ENCODE measurements around the gene PCBD2. TPM values are rescaled to one million over a fixed set of nuclear protein-coding genes. Genes with fewer than 3 reads are reported as not detected.
"Not testable (repeated sequence)": the region's sequence is repeated elsewhere in the genome, so short reads cannot be mapped to it uniquely, and the experiment has no call there.

Gene PCBD2
- total RNA-seq, result 11.0 and 14.1 TPM in 2 replicates

DNA sequence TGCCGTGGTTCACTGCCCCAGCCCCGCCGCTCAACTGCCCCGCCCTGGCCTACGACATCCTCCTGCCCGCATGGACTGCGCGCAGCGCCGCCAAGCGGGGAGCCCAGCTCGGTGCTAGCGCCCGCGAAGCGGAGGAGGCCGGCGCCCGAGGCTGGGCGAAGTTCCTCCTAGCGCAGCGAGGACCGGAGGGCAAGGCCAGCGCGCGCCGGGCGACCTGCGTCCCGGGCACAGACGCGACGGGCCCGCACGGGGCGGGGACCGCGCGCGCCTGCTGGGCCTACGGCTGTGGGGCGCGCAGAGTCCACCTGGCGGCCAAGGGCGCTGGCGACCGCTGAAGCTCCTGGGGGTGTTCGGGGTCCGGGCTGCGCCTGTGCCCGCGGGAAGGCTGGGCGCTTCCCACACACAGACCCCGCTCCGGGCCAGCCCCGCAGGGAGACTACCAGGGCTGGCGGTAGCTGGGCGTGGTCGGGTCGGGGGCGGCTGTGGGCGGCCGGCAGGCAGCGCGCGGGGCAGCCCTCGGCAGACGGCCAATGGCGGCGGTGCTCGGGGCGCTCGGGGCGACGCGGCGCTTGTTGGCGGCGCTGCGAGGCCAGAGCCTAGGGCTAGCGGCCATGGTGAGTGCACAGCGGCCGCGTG lies at the start of gene PCBD2:
PCBD2 (plus strand) TSS at position 522 of the 636 bp plus-strand sequence; CDS start at position 531, 9 bp downstream.
- Mint-ChIP-seq H3K9me3 (no peaks in the 10 kb centered on the region), H3K27me3 (no peaks in the 10 kb centered on the region), H3K4me1 (peaks cover 14% of the 10 kb centered on the region), H3K27ac (peak within 1 kb of the TSS; percentile 99), H3K4me3 (peak within 1 kb of the TSS; percentile 97), H3K36me3 (ENCODE audit: low read depth) (peaks cover 16% of the 10 kb centered on the region)
- DNase-seq, result peak; percentile 98
- intact Hi-C loops (cut with micrococcal nuclease), result loop anchor here (1.0 to 10.0 kb wide), 6 partner anchors 16 to 300 kb away; partner anchors contain the start of genes C5orf24, CAMLG and DDX46

DNA sequence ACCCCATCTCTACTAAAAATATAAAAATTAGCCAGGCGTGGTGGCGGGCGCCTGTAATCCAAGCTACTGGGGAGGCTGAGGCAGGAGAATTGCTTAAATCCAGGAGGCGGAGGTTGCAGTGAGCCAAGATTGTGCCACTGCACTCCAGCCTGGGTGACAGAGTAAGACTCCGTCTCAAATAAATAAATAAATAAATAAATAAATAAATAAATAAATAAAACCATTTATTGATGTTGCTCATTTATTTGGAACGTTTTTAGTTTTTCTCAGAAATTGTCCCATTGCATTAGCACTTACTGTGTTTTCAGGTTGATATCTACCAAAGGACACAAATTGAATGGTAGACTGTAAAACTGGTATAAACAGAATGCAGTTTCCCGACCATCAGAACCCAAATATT lies 48.5 kb upstream of the PCBD2 start:
- DNase-seq; H3K27me3 Mint-ChIP-seq; H3K9me3 Mint-ChIP-seq; H3K27ac Mint-ChIP-seq; H3K4me3 Mint-ChIP-seq; intact Hi-C loops (cut with micrococcal nuclease): not testable (repeated sequence)
- Mint-ChIP-seq H3K36me3 (ENCODE audit: low read depth) (peaks cover 36% of the 10 kb centered on the region), H3K4me1 (peaks cover 17% of the 10 kb centered on the region)

DNA sequence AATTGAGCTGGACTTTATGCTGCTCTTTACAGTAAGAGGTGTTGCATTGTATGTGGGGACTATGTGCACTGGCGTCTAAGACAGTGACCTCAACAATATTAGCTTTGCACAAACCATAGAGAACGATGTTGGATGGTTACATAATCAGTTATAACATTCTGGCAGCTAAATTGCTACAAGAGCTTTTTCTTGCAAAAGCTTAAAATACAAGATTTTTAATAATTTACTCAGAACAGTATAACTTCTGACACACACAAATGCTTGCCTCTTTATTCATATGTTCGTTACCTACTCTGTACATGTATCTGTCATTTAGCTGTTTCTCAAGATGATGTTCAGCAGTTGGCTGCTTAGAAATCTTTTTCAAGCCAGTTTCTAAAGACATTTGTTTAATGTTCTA lies 47.5 kb upstream of the PCBD2 start:
- H3K36me3 Mint-ChIP-seq (ENCODE audit: low read depth), result peaks cover 31% of the 10 kb centered on the region
- intact Hi-C loops (cut with micrococcal nuclease), result no loop called here
- H3K9me3 Mint-ChIP-seq, result no peaks in the 10 kb centered on the region
- peaks cover 13% of the 10 kb centered on the region for H3K4me1 Mint-ChIP-seq
- H3K27ac Mint-ChIP-seq, result no peak overlapping the region
- no peaks in the 10 kb centered on the region for H3K27me3 Mint-ChIP-seq
- no peak overlapping the region for H3K4me3 Mint-ChIP-seq
- no peak for DNase-seq

DNA sequence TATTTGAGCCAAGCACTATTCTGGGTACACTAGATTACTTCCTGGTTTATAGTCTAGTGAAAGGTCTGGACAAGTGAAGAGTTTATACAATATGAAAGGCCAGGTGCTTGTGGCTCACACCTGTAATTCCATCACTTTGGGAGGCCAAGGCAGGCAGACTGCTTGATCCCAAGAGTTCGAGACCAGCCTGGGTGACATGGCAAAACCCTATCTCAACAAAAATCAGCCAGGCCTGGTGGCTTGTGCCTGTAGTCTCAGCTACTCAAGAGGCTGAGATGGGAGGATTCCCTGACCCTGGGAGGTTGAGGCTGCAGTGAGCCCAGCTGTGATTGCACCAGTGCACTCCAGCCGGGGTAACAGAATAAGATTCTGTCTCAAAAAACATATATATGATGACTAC lies 40.2 kb upstream of the PCBD2 start:
- Mint-ChIP-seq H3K9me3 (no peaks in the 10 kb centered on the region), H3K4me3 (no peak overlapping the region), H3K27me3 (no peaks in the 10 kb centered on the region), H3K4me1 (no peaks in the 10 kb centered on the region), H3K36me3 (ENCODE audit: low read depth) (peaks cover 9% of the 10 kb centered on the region), H3K27ac (no peak overlapping the region)
- DNase-seq, result no peak
- intact Hi-C loops (cut with micrococcal nuclease), result no loop called here

DNA sequence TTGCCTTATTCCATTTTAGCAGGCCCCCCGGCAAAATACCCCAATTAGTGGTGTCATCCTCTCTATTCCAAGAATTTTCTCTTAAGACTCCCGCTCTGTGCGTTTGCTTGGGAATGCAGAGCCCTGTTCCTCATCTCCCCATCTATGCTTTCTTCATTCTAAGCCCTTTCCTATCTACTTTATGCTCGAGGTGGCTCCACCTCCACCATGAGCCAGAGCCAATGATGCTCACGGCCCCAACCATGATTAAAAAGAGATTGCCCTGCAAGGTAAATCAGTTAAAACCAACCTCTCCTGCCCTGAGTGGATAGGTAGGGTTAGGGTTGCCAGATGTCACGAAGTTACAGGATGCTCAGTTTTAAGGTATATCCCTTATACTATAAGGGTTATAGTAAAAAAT lies 31.4 kb upstream of the PCBD2 start:
- H3K36me3 Mint-ChIP-seq (ENCODE audit: low read depth), result peaks cover 19% of the 10 kb centered on the region
- peak overlapping the region; percentile 99 for H3K4me3 Mint-ChIP-seq
- peaks cover 27% of the 10 kb centered on the region for H3K4me1 Mint-ChIP-seq
- H3K27ac Mint-ChIP-seq, result peak overlapping the region; percentile 98
- DNase-seq, result peak; percentile 72
- no peaks in the 10 kb centered on the region for H3K9me3 Mint-ChIP-seq
- intact Hi-C loops (cut with micrococcal nuclease), result loop anchor here (10.0 kb wide), 1 partner anchor 499 kb away; the partner anchor contains the start of gene UBE2B
- no peaks in the 10 kb centered on the region for H3K27me3 Mint-ChIP-seq

DNA sequence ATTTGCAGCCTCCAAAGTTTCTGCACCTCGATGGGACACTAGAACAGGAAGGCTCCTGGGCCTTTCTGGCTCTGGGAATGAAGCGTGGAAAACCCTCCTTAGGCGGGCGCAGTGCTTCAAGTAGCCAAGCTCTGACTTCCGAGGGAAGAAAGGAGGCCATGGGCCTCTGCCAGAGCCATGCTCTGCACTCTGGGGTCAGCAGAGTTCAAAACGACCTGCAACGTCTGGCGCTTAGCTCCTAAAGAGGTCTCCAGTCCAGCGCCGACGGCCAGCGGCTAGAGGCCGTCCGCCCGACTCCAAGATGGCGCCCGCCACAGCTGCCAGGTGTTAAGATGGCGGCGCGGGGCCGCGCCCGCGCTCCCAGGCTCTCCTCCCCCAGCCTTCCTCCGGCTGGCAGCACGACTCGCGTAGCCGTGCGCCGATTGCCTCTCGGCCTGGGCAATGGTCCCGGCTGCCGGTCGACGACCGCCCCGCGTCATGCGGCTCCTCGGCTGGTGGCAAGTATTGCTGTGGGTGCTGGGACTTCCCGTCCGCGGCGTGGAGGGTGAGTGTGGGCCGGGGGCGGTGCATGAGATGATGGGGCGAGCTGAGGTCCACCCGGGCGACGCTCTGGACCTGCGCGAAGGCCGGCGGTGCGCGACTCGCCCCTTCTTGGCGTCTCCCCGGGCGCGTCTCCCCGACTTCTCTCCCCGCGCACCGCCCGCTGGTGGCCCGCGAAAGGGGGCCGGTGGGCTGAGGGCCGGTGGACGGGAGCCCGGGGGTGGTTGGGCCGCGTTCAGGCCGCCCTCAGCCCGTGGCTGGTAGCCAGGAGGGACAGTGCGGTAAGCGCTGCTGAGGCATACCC lies 30.7 kb upstream of the PCBD2 start, which contains the start of gene TXNDC15:
TXNDC15 (plus strand) TSS at position 385 of the 844 bp plus-strand sequence; CDS start at position 442, 57 bp downstream.
- Mint-ChIP-seq H3K4me3 (peak within 1 kb of the TSS; percentile 99), H3K9me3 (no peaks in the 10 kb centered on the region), H3K36me3 (ENCODE audit: low read depth) (peaks cover 23% of the 10 kb centered on the region), H3K4me1 (peaks cover 30% of the 10 kb centered on the region), H3K27me3 (no peaks in the 10 kb centered on the region), H3K27ac (peak within 1 kb of the TSS; percentile 98)
- DNase-seq, result peak; percentile 95
- intact Hi-C loops (cut with micrococcal nuclease), result loop anchor here (1.0 to 10.0 kb wide), 4 partner anchors 29 to 499 kb away; partner anchors contain the start of genes C5orf24, CAMLG, DDX46 and UBE2B

DNA sequence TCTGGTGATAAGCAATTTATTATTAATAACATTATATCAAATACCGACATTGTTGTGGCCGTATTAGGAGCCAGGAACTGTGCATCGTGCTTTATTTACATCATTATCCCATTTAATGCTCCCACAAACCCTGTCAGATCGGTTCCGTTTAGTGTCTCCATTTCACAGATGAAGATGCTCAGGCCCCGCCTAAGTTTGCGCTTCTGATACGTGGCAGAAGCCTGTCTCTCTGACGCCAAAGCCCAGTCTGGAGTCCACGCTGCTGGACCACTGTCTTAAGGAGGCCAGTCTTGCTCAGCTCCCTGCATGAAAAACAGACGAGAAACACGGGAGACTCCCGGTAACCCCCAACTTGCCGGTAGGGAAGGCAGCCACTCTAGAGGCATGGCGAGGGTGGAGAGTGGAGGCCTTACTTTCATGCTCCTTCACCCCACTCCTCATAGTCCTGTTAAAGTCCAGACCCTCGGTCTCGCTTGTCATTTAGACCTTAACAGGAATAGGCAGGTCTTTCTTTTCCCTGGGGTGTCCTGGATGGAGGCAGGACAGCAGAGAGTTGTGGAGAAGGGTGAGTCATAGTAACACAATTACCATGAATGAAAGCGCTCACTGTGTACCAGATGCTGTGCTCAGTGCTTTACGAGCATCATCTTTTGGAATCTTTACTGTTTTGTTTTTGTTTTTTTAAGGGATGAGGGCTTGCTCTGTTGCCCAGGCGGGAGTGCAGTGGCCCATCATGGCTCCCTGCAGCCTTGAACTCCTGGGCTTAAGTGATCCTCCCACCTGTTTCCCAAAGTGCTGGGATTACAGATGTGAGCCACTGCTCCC lies 29.9 kb upstream of the PCBD2 start:
- H3K27ac Mint-ChIP-seq, result peak overlapping the region; percentile 98
- no peaks in the 10 kb centered on the region for H3K27me3 Mint-ChIP-seq
- intact Hi-C loops (cut with micrococcal nuclease), result loop anchor here (1.0 to 10.0 kb wide), 5 partner anchors 29 to 500 kb away; partner anchors contain the start of genes C5orf24, CAMLG, DDX46 and UBE2B
- peak; percentile 86 for DNase-seq
- H3K4me3 Mint-ChIP-seq, result peak overlapping the region; percentile 99
- peaks cover 25% of the 10 kb centered on the region for H3K36me3 Mint-ChIP-seq (ENCODE audit: low read depth)
- H3K4me1 Mint-ChIP-seq, result peaks cover 34% of the 10 kb centered on the region
- no peaks in the 10 kb centered on the region for H3K9me3 Mint-ChIP-seq

DNA sequence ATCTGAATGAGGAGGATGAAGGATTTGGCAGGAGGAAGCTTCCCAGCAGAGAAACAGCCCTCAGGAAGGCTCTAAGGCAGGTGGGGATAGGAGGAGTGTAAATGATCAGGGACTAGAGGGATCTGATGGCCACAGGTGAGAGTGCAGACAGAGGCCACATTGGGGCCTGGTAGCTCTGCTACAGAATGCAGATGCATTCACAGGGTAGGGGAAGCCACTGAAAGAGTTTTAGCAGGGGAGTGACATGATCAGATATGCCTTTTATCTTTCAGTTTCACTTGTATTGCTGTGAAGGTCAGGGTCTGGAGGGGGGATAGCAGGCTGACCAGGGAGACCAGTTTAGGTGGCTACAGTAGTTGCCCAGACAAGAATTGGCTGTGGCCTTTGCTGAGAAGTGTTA lies 27.8 kb upstream of the PCBD2 start:
- Mint-ChIP-seq H3K36me3 (ENCODE audit: low read depth) (peaks cover 27% of the 10 kb centered on the region), H3K27me3 (no peaks in the 10 kb centered on the region), H3K4me3 (peak overlapping the region; percentile 52), H3K4me1 (peaks cover 36% of the 10 kb centered on the region), H3K9me3 (no peaks in the 10 kb centered on the region), H3K27ac (peak overlapping the region; percentile 62)
- intact Hi-C loops (cut with micrococcal nuclease), result loop anchor here (10.0 kb wide), 1 partner anchor 502 kb away; the partner anchor contains the start of gene UBE2B
- peak; percentile 70 for DNase-seq

DNA sequence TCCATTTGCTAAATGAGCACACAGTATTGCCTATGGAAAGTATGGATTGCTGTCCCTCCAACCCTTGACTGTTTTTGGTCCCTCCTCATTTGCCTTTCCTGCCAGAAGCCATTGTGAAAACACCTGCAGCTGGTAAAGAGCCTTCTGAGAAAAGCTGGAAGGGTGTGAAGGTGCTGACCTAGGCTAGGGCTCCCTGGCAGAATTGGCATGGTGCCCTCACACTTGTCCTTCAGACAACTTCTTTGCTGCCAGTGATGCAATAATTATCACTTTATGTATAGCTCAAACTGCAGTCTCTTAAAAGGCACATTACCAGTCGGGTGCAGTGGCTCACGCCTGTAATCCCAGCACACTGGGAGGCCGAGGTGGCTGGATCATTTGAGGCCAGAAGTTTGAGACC lies 26.5 kb upstream of the PCBD2 start:
- DNase-seq, result no peak
- Mint-ChIP-seq H3K27ac (no peak overlapping the region), H3K27me3 (no peaks in the 10 kb centered on the region), H3K36me3 (ENCODE audit: low read depth) (peaks cover 27% of the 10 kb centered on the region), H3K4me3 (no peak overlapping the region), H3K9me3 (no peaks in the 10 kb centered on the region), H3K4me1 (peaks cover 36% of the 10 kb centered on the region)
- intact Hi-C loops (cut with micrococcal nuclease), result loop anchor here (10.0 kb wide), 1 partner anchor 504 kb away; the partner anchor contains the start of gene UBE2B

DNA sequence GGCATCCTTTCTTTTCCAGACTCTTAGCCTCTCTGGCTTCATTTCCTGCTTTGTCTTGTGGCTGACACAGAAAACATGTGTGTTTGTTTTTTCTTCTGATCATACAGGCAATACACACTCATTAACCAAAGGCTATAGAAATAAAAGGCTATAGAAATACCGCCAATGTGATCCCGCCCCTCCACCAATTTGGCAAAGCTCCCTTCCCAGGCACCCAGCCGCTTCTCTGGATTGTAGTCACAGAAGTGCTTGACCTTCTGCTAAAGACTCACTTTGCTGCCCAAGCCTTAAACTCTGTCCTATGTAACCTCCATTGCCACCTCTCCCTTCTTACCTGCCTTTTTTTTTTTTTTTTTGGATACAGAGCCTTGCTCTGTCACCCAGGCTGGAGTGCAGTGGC lies 25.5 kb upstream of the PCBD2 start:
- Mint-ChIP-seq H3K27ac (no peak overlapping the region), H3K27me3 (no peaks in the 10 kb centered on the region), H3K9me3 (no peaks in the 10 kb centered on the region), H3K4me1 (peaks cover 33% of the 10 kb centered on the region), H3K4me3 (no peak overlapping the region), H3K36me3 (ENCODE audit: low read depth) (peaks cover 27% of the 10 kb centered on the region)
- DNase-seq, result no peak
- intact Hi-C loops (cut with micrococcal nuclease), result loop anchor here (10.0 kb wide), 1 partner anchor 505 kb away; the partner anchor contains the start of gene UBE2B

DNA sequence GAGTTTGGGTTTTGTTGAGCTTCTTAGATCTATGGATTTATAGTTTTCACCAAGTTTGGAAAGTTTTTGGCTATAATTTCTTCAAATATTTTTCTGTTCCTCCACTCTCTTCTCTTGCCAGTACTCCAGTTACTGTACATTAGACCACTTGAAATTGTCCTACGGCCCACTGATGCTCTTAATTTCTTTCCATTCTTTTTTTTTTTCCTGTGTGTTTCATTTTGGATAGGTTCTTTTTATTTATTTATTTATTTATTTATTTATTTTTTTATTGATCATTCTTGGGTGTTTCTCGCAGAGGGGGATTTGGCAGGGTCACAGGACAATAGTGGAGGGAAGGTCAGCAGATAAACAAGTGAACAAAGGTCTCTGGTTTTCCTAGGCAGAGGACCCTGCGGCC lies 24.0 kb upstream of the PCBD2 start:
- DNase-seq; H3K27me3 Mint-ChIP-seq; intact Hi-C loops (cut with micrococcal nuclease); H3K9me3 Mint-ChIP-seq; H3K4me3 Mint-ChIP-seq; H3K27ac Mint-ChIP-seq: not testable (repeated sequence)
- Mint-ChIP-seq H3K36me3 (ENCODE audit: low read depth) (peaks cover 21% of the 10 kb centered on the region), H3K4me1 (peaks cover 28% of the 10 kb centered on the region)

DNA sequence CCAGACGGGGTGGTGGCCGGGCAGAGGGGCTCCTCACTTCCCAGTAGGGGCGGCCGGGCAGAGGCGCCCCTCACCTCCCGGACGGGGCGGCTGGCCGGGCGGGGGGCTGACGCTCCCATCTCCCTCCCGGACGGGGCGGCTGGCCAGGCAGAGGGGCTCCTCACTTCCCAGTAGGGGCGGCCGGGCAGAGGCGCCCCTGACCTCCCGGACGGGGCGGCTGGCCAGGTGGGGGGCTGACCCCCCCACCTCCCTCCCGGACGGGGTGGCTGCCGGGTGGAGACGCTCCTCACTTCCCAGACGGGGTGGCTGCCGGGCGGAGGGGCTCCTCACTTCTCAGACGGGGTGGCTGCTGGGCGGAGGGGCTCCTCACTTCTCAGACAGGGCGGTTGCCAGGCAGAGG lies 23.2 kb upstream of the PCBD2 start:
- H3K4me3 Mint-ChIP-seq; intact Hi-C loops (cut with micrococcal nuclease); DNase-seq; H3K9me3 Mint-ChIP-seq; H3K27ac Mint-ChIP-seq; H3K27me3 Mint-ChIP-seq: not testable (repeated sequence)
- Mint-ChIP-seq H3K36me3 (ENCODE audit: low read depth) (peaks cover 17% of the 10 kb centered on the region), H3K4me1 (peaks cover 20% of the 10 kb centered on the region)

DNA sequence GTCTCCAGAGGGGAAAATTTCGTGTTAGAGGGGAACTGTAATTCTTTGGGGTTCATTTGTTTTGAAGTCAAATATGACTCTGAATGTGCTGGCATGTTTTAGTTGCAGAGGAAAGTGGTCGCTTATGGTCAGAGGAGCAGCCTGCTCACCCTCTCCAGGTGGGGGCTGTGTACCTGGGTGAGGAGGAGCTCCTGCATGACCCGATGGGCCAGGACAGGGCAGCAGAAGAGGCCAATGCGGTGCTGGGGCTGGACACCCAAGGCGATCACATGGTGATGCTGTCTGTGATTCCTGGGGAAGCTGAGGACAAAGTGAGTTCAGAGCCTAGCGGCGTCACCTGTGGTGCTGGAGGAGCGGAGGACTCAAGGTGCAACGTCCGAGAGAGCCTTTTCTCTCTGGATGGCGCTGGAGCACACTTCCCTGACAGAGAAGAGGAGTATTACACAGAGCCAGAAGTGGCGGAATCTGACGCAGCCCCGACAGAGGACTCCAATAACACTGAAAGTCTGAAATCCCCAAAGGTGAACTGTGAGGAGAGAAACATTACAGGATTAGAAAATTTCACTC lies 17.3 kb upstream of the PCBD2 start:
- Mint-ChIP-seq H3K36me3 (ENCODE audit: low read depth) (peaks cover 32% of the 10 kb centered on the region), H3K27me3 (no peaks in the 10 kb centered on the region), H3K9me3 (no peaks in the 10 kb centered on the region), H3K4me1 (peaks cover 11% of the 10 kb centered on the region), H3K4me3 (no peak overlapping the region), H3K27ac (no peak overlapping the region)
- intact Hi-C loops (cut with micrococcal nuclease), result no loop called here
- no peak for DNase-seq
